GM23338 (cell line): Measurements from ENCODE around the gene PLD1.

Experiments
- CREB1 ChIP-seq: fragments of 250-450 bp; sonication (Bioruptor Pico); IDR thresholded peaks from 2 replicates; pipeline ENCODE4 v1.5.0; 2020; ENCODE audit warnings: low read depth, mild to moderate bottlenecking, moderate library complexity
- CTCF ChIP-seq, 2 experiments: fragments of 200-600 bp in 1 of 2; sonication (generic) in 1 of 2; conservative IDR thresholded peaks; 2 replicates each; pipeline versions ENCODE4 v1.5.1 to v1.6.1; 2016 to 2017; ENCODE audit warnings: antibody characterized with exemption in 2 of 2, low read depth in 2 of 2, mild to moderate bottlenecking in 2 of 2, moderate library complexity in 1 of 2
- ETS1 ChIP-seq: IDR thresholded peaks from 2 replicates; pipeline ENCODE4 v1.6.1; 2016; ENCODE audit warnings: antibody characterized with exemption
- EZH2 ChIP-seq: fragments of 200-600 bp; sonication (generic); IDR thresholded peaks from one replicate; pipeline ENCODE4 v1.8.0; 2017; ENCODE audit warnings: antibody characterized with exemption, mild to moderate bottlenecking, low read depth; ENCODE audit not compliant: unreplicated experiment
- EZH2phosphoT487 ChIP-seq: fragments of 200-600 bp; sonication (generic); IDR thresholded peaks from one replicate; pipeline ENCODE4 v1.8.1; 2018; ENCODE audit warnings: antibody characterized with exemption; ENCODE audit not compliant: unreplicated experiment
- JUNB ChIP-seq: IDR thresholded peaks from one replicate; pipeline ENCODE4 v1.6.1; 2016; ENCODE audit warnings: antibody characterized with exemption; ENCODE audit not compliant: unreplicated experiment
- NANOG ChIP-seq: IDR thresholded peaks from 2 replicates; pipeline ENCODE4 v1.6.1; 2016; ENCODE audit warnings: antibody characterized with exemption, borderline replicate concordance
- POLR2AphosphoS5 ChIP-seq: IDR thresholded peaks from 2 replicates; pipeline ENCODE4 v1.6.1; 2016; ENCODE audit warnings: antibody characterized with exemption, low read depth
- REST ChIP-seq: IDR thresholded peaks from one replicate; pipeline ENCODE4 v1.6.1; 2018; ENCODE audit warnings: antibody characterized with exemption; ENCODE audit not compliant: unreplicated experiment
- STAT1 ChIP-seq: IDR thresholded peaks from one replicate; pipeline ENCODE4 v1.6.1; 2016; ENCODE audit warnings: antibody characterized with exemption; ENCODE audit not compliant: unreplicated experiment
- ZNF114 ChIP-seq: fragments of 250-450 bp; sonication (Bioruptor Pico); IDR thresholded peaks from 2 replicates; pipeline ENCODE4 v1.5.0; 2020; ENCODE audit warnings: mild to moderate bottlenecking, moderate library complexity
- ZNF331 ChIP-seq: fragments of 250-450 bp; sonication (Bioruptor Pico); IDR thresholded peaks from 2 replicates; pipeline ENCODE4 v1.5.0; 2020; ENCODE audit warnings: low read depth, mild to moderate bottlenecking, moderate library complexity
- ZNF462 ChIP-seq: fragments of 250-450 bp; sonication (Bioruptor Pico); IDR thresholded peaks from 2 replicates; pipeline ENCODE4 v1.5.0; 2020; ENCODE audit warnings: mild to moderate bottlenecking, moderate library complexity

GRCh38 chr3:171566803-171567422 lies 243.4 kb downstream of the PLD1 start:
- TF ChIP-seq CTCF (conservative IDR thresholded peaks at IDR 0.05; ENCODE audit: low read depth in 2 of 2) = peak; percentile 85 to 89
- no peak for TF ChIP-seq EZH2
- no peak for TF ChIP-seq EZH2phosphoT487
- TF ChIP-seq ETS1 = no peak
- TF ChIP-seq REST = no peak
- TF ChIP-seq CREB1 = no peak
- no peak for TF ChIP-seq POLR2AphosphoS5
- no peak for TF ChIP-seq NANOG
- no peak for TF ChIP-seq JUNB
- no peak for TF ChIP-seq ZNF331 (CRISPR knock-in tag)
- no peak for TF ChIP-seq ZNF114 (CRISPR knock-in tag)
- no peak for TF ChIP-seq ZNF462 (CRISPR knock-in tag)
- TF ChIP-seq STAT1 = no peak
